ENCODE measurements around the gene ZNF48.

- TF ChIP-seq POLR2A (IDR thresholded peaks at IDR 0.05) (no peak), CTCF (IDR thresholded peaks at IDR 0.05) (no peak), EP300 (IDR thresholded peaks at IDR 0.05) (no peak), POLR2AphosphoS5 (IDR thresholded peaks at IDR 0.05) (no peak)
Measured at GRCh38 chr16:30398661-30399434, 3.6 kb downstream of the ZNF48 start.

Data from stomach (tissue), 4 donors.